GM23248 (cell line): ENCODE measurements around the gene FAHD2A. TPM values are rescaled to one million over a fixed set of nuclear protein-coding genes. Genes with fewer than 3 reads are reported as not detected.
"Not testable (repeated sequence)": the region's sequence is repeated elsewhere in the genome, so short reads cannot be mapped to it uniquely, and the experiment has no call there.

Experiments used
- DNase-seq: peaks from one replicate; pipeline ENCODE4 v3.0.0-alpha.2; 2015
- H2AFZ ChIP-seq: fragments of 200-600 bp; sonication (generic); 2 replicates; pipeline ENCODE4 v1.6.1; 2016; ENCODE audit warnings: antibody characterized with exemption
- H3F3A ChIP-seq: fragments of 200-600 bp; sonication (generic); 2 replicates; pipeline ENCODE4 v1.6.1; 2016; ENCODE audit warnings: mild to moderate bottlenecking, antibody characterized with exemption, mixed run types; ENCODE audit not compliant: insufficient read depth
- H3K27ac ChIP-seq: fragments of 200-600 bp; sonication (generic); 2 replicates; pipeline ENCODE4 v1.5.1; 2016; ENCODE audit warnings: mild to moderate bottlenecking
- H3K27me3 ChIP-seq: fragments of 200-600 bp; sonication (generic); replicated peaks from 2 replicates; pipeline ENCODE4 v1.6.1; 2016; ENCODE audit warnings: mild to moderate bottlenecking; ENCODE audit not compliant: insufficient read depth
- H3K36me3 ChIP-seq: fragments of 200-600 bp; sonication (generic); 2 replicates; pipeline ENCODE4 v1.6.1; 2016; ENCODE audit warnings: low read depth, mild to moderate bottlenecking
- H3K4me1 ChIP-seq: fragments of 200-600 bp; sonication (generic); 2 replicates; pipeline ENCODE4 v1.6.1; 2016; ENCODE audit warnings: mild to moderate bottlenecking; ENCODE audit not compliant: insufficient read depth
- H3K4me2 ChIP-seq: fragments of 200-600 bp; sonication (generic); one replicate; pipeline ENCODE4 v1.6.1; 2016; ENCODE audit warnings: mild to moderate bottlenecking; ENCODE audit not compliant: unreplicated experiment
- H3K4me3 ChIP-seq: fragments of 200-600 bp; sonication (generic); 2 replicates; pipeline ENCODE4 v1.5.1; 2016; ENCODE audit warnings: mild to moderate bottlenecking
- H3K79me2 ChIP-seq: fragments of 200-600 bp; sonication (generic); 2 replicates; pipeline ENCODE4 v1.6.1; 2016; ENCODE audit warnings: mild to moderate bottlenecking; ENCODE audit not compliant: insufficient read depth
- H3K9ac ChIP-seq: fragments of 200-600 bp; sonication (generic); 2 replicates; pipeline ENCODE4 v1.6.1; 2016; ENCODE audit warnings: mild to moderate bottlenecking
- H3K9me2 ChIP-seq: fragments of 200-600 bp; sonication (generic); 2 replicates; pipeline ENCODE4 v1.6.1; 2016; ENCODE audit warnings: mixed run types, mild to moderate bottlenecking, moderate library complexity; ENCODE audit not compliant: insufficient read depth
- H3K9me3 ChIP-seq: fragments of 200-600 bp; sonication (generic); one replicate; pipeline ENCODE4 v1.6.1; 2017; ENCODE audit warnings: low read depth
- H4K20me1 ChIP-seq: fragments of 200-600 bp; sonication (generic); 2 replicates; pipeline ENCODE4 v1.6.0; 2016; ENCODE audit not compliant: insufficient read depth
- EZH2 ChIP-seq: fragments of 200-600 bp; sonication (generic); IDR thresholded peaks from 2 replicates; pipeline ENCODE4 v1.6.1; 2018; ENCODE audit warnings: antibody characterized with exemption, mild to moderate bottlenecking; ENCODE audit not compliant: insufficient read depth, poor library complexity, severe bottlenecking
- EZH2phosphoT487 ChIP-seq: fragments of 200-600 bp; sonication (generic); IDR thresholded peaks from 2 replicates; pipeline ENCODE4 v1.6.1; 2018; ENCODE audit warnings: antibody characterized with exemption, moderate library complexity, mild to moderate bottlenecking, low read depth; ENCODE audit not compliant: insufficient read depth
- WGBS, 2 experiments: methylation state at CpG; one replicate each; pipeline ENCODE4 v1.1.6; 2015 to 2017; ENCODE audit warnings: low lambda C conversion rate in 2 of 2, low coverage in 1 of 2; ENCODE audit errors: missing lambda C conversion rate in 2 of 2; 5-methylcytosine and 5-hydroxymethylcytosine counted together
- in situ Hi-C: fragments of 300-500 bp; cut with MboI; formaldehyde crosslinking; loops from 2 replicates; pipeline ENCODE4 v1.15.0; 2020
- polyA plus RNA-seq: library from polyadenylated mRNA; unstranded; fragments of >200 nt; fragmentation: Nextera tagmentation; extraction: Ambion mirVana; gene quantifications from 2 replicates; pipeline ENCODE4 v1.2.1, GENCODE V29; 2016
- total RNA-seq: library from RNA; depleted of rRNA; stranded (reverse); fragments of >200 nt; shearing (Covaris generic); gene quantifications from 2 replicates; pipeline ENCODE4 v1.2.3, GENCODE V29; 2014

Gene FAHD2A
- total and polyA plus RNA-seq, 2 experiments from 2014 or later = 23.8 to 24.5 TPM

- Histone ChIP-seq H3K27me3 (no peaks in the 10 kb centered on the region), H4K20me1 (no peaks in the 10 kb centered on the region), H3K4me1 (peaks cover 10% of the 10 kb centered on the region; the same call in 1 of the 2 replicates), H3K4me2 (no peak overlapping the region), H3K79me2 (peaks cover 14% of the 10 kb centered on the region), H3F3A (no peaks in the 10 kb centered on the region), H3K9ac (no peak overlapping the region), H3K27ac (no peak overlapping the region), H3K4me3 (no peak overlapping the region), H3K9me2 (no peaks in the 10 kb centered on the region), H2AFZ (no peak overlapping the region), H3K36me3 (no peaks in the 10 kb centered on the region), H3K9me3 (no peaks in the 10 kb centered on the region)
- DNase-seq = no peak
- 77 to 80% methylated on average over 7 of the region's 7 CpGs for WGBS, 2 experiments
- TF ChIP-seq EZH2 (no peak), EZH2phosphoT487 (no peak)
- in situ Hi-C loops = no loop called here
Observed at GRCh38 chr2:95399061-95399460, 3.4 kb upstream of the FAHD2A start.

GRCh38 chr2:95401480-95401879 lies 1.0 kb upstream of the FAHD2A start:
- no peaks in the 10 kb centered on the region for H3K36me3 ChIP-seq
- no peak for DNase-seq
- H3K9me3 ChIP-seq = no peaks in the 10 kb centered on the region
- H3K4me3 ChIP-seq = peak overlapping the region; percentile 96
- no peak for TF ChIP-seq EZH2
- TF ChIP-seq EZH2phosphoT487 = no peak
- H3F3A ChIP-seq = no peaks in the 10 kb centered on the region
- H3K27ac ChIP-seq = no peak overlapping the region
- no peaks in the 10 kb centered on the region for H3K27me3 ChIP-seq
- peak overlapping the region; percentile 94 for H2AFZ ChIP-seq
- in situ Hi-C loops = no loop called here
- no peaks in the 10 kb centered on the region for H4K20me1 ChIP-seq
- peak overlapping the region; percentile 95 for H3K9ac ChIP-seq
- 41 to 49% methylated on average over 9 of the region's 9 CpGs for WGBS, 2 experiments
- H3K9me2 ChIP-seq = no peaks in the 10 kb centered on the region
- peak overlapping the region; percentile 88 for H3K4me2 ChIP-seq
- peaks cover 10% of the 10 kb centered on the region; the same call in 1 of the 2 replicates for H3K4me1 ChIP-seq
- peaks cover 26% of the 10 kb centered on the region for H3K79me2 ChIP-seq

- WGBS, 2 experiments = 2 to 3% methylated on average over 10 of the region's 10 CpGs
- H3K9me2 ChIP-seq, H3K9me3 ChIP-seq, H3K36me3 ChIP-seq, H3F3A ChIP-seq, H3K27me3 ChIP-seq, H3K4me1 ChIP-seq, H4K20me1 ChIP-seq, in situ Hi-C loops: not testable (repeated sequence)
- Histone ChIP-seq H3K79me2 (peaks cover 26% of the 10 kb centered on the region), H3K4me3 (peak overlapping the region; percentile 96), H3K27ac (peak overlapping the region; percentile 71), H2AFZ (peak overlapping the region; percentile 94), H3K9ac (peak overlapping the region; percentile 95), H3K4me2 (peak overlapping the region; percentile 88)
- peak; percentile 40 for DNase-seq
Observed at GRCh38 chr2:95402004-95402369, 521 bp upstream of the FAHD2A start.

- Histone ChIP-seq H3K4me3 (peak overlapping the region; percentile 96), H3K4me2 (peak overlapping the region; percentile 88), H3K9ac (peak overlapping the region; percentile 95), H2AFZ (peak overlapping the region; percentile 94), H3K79me2 (peaks cover 26% of the 10 kb centered on the region), H3K27ac (peak overlapping the region; percentile 71)
- H3K9me3 ChIP-seq, H3F3A ChIP-seq, H3K27me3 ChIP-seq, H3K9me2 ChIP-seq, H3K36me3 ChIP-seq, in situ Hi-C loops, H4K20me1 ChIP-seq, H3K4me1 ChIP-seq: not testable (repeated sequence)
- DNase-seq = peak; percentile 71
- WGBS, 2 experiments = 2% methylated on average over 5 of the region's 5 CpGs
Observed at GRCh38 chr2:95403204-95403721, 755 bp downstream of the FAHD2A start.

GRCh38 chr2:95403824-95404223 lies 1.3 kb downstream of the FAHD2A start:
- H3K4me1 ChIP-seq, H4K20me1 ChIP-seq, H3K9me3 ChIP-seq, H3K27me3 ChIP-seq, DNase-seq, H3F3A ChIP-seq, H2AFZ ChIP-seq, H3K27ac ChIP-seq, H3K9me2 ChIP-seq, in situ Hi-C loops, H3K36me3 ChIP-seq: not testable (repeated sequence)
- peak overlapping the region; percentile 88 for H3K4me2 ChIP-seq
- peaks cover 26% of the 10 kb centered on the region for H3K79me2 ChIP-seq
- peak overlapping the region; percentile 95; the same call in 1 of the 2 replicates for H3K9ac ChIP-seq
- peak overlapping the region; percentile 96; the same call in 1 of the 2 replicates for H3K4me3 ChIP-seq
- WGBS, 2 experiments = 83 to 86% methylated on average over 5 of the region's 5 CpGs

DNA sequence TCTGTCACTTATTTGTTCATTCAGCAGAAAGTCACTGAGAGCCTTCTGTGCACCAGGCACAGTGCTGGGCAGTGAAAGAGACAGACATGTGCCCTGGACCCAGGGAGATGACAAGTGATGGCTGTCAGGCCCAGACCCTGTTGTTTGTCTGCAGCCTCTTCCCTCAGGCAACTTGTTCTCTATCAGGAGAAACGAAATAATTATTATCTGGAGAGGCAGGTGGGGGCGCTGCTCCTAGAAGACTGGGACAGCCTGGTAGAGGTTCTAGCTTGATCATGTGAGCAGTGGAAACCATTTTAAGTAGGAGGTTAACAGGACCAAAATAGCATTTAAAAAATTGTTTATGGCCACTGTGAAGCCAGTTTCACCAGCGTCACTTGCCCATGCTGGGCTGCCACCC lies 2.2 kb downstream of the FAHD2A start:
- H4K20me1 ChIP-seq, DNase-seq, H3K27me3 ChIP-seq, H3K9me3 ChIP-seq, H3K4me1 ChIP-seq, H3K4me2 ChIP-seq, H3K36me3 ChIP-seq, H3K9me2 ChIP-seq, H3K27ac ChIP-seq, in situ Hi-C loops, H3F3A ChIP-seq, H2AFZ ChIP-seq, H3K9ac ChIP-seq, H3K4me3 ChIP-seq: not testable (repeated sequence)
- peaks cover 26% of the 10 kb centered on the region for H3K79me2 ChIP-seq
- 69 to 74% methylated on average over 3 of the region's 3 CpGs for WGBS, 2 experiments

DNA sequence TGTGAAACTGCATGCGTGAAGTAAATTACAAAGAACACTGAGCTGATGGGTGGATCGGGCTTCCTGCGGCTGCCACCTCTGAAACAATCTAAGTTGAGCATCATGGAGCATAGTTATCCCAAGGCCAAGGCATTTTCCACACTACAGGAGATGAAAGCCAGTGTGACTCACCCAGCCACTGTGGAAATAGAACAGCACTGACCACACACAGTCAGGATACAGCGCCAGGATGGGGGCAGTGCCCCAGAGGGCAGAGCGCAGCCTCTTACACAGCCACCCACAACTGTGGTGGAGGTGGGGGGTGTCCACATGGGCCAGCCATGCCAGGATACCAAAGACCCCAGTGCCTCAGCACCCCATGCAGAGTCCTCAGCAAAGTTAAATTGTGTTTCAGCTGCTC lies 8.7 kb downstream of the FAHD2A start:
- in situ Hi-C loops, H3K36me3 ChIP-seq, H3K9me2 ChIP-seq, H3K4me1 ChIP-seq, H3F3A ChIP-seq, H3K4me3 ChIP-seq, H3K27ac ChIP-seq, H4K20me1 ChIP-seq, H2AFZ ChIP-seq, H3K27me3 ChIP-seq, H3K4me2 ChIP-seq, H3K79me2 ChIP-seq, H3K9ac ChIP-seq, H3K9me3 ChIP-seq: not testable (repeated sequence)
- peak; percentile 78 for DNase-seq
- WGBS, 2 experiments = 76 to 77% methylated on average over 5 of the region's 5 CpGs
